GM18502 (cell line): Measurements from ENCODE around the gene UROC1.

ENCODE experiments used
- ATAC-seq: cut with Tn5 transposase; IDR thresholded peaks from one replicate; pipeline ENCODE4 v1.9.1; 2021; ENCODE audit warnings: mild to moderate bottlenecking; ENCODE audit not compliant: unreplicated experiment, poor library complexity

Gene UROC1

DNA sequence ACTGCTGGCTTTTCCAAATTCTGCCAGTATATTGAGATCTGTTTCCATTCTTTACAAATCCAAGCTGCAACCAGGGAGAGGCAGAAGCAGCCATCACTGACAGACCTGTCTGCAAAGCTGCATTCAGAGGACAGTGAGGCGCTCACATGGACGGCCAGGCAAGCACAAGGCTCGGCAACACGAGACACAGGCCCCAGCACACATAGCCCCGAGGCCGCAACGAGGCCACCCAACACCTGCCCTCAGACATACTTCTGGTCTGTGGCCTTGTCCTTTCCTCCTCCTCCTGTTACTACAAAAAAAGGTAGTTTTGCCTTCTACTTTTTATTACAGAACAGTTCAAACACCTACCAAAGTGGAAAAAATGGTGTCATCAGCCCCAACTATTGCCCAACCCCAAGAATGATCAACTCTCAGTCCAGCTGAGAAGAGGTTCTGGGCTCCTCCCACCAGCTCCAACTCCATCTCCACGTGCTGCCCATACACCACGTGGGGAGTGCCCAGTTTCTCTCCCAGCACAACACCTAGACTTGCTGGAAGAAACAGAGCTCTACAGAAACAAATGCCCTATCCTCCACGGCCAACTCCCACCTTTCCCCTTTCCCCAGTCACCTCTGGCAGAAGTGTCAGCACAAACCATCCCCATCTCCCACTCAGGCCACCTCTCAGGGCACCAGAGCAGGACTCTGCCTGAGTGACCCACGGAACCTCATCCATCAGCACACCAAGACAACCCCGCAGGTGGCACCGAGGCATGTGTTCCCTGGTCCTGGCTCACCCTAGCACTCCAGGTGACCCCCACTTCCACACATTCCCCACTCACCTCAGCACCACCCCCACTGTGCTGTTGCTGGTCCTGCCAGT lies 49.3 kb downstream of the UROC1 start:
- ATAC-seq, result no peak

DNA sequence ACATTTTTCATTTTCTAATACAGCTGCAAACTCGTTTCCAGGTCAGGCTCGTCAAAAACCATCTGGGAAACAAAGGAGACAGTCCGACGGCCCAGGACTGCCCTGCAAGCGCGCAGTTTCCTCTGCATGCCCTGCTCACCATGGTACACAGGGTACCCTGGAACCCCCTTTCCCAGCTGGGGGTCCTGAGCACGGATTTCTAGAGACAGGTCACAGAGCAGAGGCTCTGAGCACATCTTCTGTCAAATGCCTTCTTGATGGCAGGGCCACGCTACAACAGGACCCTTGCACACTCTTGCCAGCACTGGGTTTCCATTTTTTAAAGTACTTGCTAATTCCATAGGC lies 50.0 kb downstream of the UROC1 start:
- no peak for ATAC-seq

DNA sequence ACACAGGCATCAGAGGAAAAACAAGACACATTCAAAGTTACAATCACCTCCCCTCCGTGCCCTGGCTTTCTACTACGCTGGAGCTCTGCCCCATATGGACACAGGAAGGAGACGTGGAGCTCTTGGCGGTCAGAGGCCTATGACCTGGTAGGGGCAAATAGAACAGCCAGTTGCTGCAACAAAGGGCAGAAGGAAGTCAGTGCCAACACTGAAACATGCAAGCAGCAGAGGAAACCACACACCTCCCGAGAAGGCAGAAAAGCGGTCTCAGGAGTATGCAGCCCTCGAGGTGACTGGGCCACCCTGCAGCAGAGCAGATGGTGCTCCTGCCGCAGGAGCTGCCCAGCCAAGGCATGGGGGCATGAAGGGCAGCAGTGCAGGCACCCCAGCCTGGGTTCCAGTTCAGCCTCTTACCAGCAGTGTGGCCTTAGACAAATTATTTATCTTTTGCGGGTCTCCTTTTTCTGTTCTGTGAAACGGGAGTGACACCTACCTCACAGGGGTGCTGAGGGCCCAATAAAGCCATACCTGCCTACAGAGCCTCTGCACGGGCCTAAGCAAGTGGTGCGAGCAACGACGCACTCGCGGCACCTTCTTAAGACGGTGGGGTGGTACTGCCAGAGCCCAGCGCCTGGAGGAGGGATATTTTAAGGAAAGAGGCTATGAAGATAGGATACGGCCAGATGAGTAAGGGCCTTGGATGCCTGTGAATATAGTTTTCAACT lies 50.5 kb downstream of the UROC1 start:
- no peak for ATAC-seq

DNA sequence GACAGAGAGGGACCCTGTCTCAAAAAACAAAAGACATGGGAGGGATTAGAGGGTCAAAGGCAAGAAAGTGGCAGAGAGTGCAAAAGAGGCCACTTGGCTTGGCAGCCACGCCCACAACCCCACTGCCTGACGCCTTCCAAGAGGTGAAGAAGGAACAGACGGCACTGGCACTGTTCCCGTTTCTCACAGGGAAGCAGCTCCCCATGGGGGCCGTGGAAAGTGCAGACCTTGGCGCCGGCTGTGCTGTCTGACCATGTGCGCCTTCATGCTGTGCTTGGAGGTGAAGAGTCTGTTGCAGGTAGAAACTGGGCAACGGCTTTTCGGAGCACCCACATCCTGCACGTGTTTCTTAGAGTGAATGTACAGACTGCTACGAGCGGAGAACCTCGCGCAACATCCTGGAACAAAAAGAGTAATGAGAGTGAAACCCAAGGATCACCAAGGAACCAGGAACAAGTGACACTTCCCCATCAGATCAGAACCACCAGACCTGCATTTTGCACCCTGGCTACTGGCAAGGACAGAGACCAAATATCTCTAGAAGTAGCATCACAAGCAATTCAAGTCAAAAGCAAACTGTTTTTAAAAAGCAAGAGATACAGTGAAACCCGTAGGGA lies 51.5 kb downstream of the UROC1 start:
- ATAC-seq, result no peak

DNA sequence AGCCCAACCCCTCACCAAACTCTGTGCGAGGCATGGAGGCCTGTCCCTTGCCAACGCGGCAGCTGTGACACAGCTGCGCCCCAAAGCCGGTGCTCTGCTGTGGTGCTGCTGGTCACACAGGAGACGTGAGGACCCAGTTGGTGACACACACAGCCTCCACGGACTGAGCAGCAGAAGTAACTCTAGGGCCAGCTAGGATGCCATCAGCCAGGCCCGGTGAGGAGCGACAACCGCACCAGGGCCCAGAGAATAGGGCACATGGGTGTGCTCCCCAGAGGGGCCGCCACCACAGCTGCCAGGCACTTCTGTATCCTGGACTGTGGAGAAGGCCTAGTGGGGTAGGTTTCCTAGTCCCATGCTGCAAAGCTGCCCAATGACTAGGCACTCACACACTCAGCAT lies 52.6 kb downstream of the UROC1 start:
- no peak for ATAC-seq

DNA sequence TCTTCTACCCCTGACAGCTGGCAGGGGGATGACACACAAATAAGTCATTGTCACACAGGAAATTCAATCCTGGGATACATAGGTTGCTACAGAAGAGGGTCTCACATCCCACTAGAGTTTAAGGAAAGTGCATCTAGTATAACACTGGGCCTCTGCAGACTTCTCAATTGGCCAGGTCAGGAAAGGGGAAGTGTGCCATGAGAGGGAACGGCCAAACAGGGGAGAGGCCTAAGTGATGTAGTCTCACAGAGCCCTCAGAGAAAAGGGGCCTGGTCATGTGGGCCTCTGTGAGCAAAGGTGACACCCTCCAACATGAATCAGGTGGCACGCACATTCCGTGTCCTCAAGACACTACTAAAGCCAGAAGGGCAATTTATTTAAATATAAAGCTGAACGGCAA lies 53.1 kb downstream of the UROC1 start:
- no peak for ATAC-seq

DNA sequence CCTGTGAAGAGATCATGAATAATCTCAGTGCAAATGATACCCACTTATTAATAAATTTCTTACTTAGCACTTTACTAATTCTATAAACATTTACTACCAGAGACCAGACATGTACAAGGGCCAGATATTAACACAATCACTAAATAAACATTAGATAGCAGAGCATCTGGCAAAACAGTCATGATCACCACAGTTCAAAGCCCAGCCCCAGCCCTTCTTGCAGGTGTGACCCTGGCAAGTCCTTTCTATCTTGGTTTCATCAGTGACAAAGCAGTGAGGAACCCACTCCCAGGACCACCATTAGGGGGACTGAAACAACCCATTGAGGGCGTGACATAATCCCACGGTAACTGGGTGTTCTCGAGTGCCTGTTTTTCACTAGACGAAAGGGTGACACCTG lies 53.5 kb downstream of the UROC1 start:
- ATAC-seq, result no peak

DNA sequence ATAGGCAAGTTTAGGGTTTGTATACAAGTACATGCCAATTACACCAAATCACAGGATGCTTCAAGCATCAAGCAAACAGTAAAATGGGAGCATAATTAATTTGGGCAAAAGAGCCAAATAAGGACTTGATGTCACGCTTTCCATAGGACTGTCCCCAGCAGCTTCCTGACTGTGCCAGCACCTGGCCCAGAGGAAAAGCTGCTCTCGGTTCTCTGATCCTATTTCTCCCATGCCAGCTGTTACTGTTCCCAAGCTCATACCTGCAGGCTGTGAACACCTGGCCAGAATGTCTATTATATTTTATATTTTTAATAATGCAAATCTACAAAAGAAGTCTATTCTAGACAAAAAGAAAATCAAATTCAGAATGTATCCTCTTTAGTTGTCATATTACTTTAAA lies 54.1 kb downstream of the UROC1 start:
- no peak for ATAC-seq

DNA sequence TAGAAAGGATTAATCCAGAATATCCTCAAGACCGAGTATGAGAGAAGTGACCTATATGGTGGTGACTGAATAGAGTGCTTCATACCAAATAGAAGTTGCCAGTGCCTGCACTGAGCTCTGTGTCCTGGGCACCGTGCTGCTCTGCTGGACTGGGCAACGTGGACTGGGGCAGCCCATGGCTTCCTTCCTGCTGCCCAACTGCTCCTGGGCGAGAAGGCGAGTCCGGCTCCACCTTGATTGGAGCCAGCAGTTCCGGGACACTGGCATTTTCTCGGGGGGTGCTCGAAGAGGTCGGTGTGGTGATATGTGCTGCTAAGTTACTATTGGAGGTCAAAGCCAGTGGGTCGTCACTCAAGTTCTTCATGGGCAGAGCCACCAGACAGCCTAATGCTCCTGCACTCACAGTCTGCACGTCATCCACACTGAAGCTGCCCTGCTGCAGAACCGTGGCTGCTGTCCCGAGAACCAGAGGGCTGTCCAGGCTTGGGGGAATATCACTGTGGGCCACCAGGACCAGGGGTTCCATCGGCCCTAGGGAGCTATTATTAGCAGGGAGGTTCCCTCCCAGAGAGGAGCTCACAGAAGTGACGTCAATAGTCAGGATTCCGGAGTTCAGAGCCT lies 56.0 kb downstream of the UROC1 start:
- ATAC-seq, result no peak

DNA sequence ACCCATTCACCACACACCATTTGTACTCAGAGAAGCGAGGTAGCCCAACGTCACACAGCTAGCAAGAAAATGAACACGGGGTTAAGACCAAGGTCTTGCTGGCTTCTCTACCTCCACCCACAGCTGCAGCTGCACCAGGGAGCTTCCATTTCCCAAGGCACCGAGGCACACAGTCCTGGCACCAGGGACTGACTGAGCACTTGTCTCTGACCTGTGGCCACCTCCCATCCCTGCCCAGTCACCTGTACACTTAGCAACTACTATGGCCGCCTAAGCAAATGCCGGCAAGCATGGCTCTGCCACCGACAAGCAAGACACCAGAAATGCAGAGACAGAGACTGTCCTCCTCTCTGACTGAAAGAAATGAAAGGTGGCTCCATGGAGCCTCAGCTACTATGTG lies 57.2 kb downstream of the UROC1 start:
- ATAC-seq, result no peak

DNA sequence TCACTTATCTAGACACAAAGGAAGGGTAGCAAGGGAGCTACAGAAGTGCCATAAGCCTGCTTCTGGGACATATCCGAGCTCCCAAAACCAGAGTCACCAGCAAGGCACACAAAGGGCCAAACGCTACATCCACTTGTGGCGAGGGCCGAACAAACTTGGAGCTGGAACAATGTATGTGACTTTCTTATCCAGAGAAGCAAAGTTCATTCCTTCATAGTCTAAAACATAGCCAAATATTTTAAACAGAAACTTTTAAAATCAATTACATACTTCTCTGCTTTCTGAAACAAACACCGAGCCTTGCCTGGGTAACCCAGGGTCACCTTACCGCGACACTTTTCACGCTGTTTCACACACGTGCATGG lies 57.8 kb downstream of the UROC1 start:
- ATAC-seq, result no peak

DNA sequence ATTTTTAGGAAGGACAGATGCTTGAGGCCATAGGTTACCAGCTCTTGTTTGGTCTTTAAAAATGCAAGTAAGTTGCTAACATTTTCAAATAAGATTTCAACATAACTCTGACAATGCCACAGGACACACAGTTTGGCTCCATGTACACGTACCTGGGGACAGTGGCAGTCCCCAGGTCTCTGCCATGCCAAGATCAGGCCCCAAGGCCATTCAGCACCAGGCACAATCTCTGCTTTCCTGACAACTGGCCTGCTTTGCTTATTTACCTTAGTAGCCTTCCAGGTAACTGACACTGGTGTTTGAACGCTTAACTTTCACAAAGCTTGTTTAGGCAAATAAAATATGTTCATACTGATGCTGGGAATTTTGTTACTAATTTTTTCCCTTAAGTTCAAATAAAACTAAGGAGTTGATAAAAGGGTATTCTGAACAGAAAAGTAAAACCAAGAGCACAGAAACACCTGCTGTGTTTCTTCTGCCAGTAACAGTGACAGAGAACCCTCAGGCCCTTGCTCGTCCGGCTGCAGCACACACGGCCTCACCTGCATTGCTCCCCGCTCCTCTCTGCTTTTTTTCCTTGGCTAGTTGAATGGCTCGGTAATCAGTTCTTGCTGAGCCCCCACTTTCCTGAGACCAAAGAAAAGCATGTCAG lies 58.3 kb downstream of the UROC1 start:
- ATAC-seq, result no peak

DNA sequence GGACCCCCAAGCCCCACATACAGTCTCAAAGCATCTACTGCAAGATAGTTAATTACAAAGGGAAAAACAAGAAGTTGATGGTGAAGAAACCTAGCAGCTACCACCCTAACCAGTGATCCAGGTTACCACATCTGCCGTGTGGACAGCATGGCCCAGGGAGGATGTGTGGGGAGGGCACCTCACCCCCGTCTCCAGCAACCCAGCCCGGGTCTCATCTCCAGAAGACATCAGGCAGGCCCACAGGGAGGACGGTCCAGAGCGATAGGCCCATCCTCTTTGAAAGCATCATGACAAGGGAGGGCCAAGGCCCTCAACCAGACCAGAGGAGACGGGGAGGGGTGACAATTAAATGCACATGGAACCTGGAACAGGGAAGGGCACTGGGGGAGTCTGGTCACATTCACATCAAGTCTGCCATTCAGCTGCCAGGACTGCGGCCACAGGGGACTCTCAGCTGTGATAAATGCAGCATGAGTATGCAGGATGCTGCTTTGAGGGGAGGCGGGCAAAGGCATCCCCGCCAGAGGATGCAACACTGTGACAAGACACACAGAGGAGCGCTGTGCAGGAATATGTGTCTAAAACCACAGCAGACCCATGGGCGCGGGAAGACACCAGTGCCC lies 60.7 kb downstream of the UROC1 start:
- ATAC-seq, result no peak

DNA sequence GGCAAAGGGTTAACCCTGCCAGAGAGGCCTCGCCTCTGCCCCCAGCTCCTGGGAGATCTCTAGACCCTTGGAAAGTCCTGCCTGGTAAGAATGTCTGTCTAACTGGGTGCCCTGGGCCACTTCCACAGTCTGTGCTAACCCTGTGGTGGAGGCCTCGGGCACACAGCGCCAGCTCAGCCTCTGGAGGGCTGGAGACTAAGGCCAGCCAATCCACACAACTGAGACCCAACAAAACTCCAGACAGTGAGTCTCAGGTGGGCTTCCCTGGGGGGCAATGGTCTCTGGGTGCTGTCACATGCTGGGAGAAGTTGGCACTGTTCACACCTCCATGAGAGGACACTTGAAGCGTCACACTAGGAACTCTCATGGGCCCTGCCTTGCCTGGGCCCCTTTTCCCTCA lies 61.4 kb downstream of the UROC1 start:
- no peak for ATAC-seq

DNA sequence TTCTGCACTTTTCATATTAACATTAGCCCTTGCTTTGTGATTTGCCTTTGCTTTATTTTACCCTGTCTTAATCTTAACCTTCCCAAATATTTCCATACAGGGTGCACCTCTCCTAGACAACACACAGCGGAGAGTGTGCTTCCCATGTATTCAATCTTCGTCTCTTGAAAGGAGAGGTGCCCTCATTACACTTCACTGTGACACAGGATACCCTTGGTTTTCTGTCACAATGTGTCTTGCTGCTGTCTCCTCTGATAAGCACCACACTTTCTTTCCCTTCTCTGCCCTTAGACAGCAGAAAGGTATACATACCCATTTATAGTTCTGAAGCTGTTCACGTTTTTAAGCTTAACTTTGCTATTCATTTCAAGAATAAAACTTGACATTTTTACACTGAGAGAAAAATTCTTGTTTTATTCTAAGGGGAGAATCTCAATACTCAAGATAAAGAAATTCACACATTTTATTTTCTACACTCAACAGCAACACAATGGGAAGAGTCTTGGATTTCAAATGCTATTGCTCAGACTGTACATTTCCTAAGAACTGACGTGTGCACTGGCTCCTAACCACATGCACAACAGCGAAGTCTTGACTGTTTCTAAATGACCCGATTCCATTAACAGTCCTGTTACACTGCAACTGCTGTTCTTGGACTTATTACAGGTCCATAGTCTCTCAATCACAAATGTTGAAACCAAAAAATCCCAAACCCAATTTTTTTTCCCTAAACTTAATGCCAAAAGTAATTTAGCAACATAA lies 63.0 kb downstream of the UROC1 start:
- ATAC-seq, result no peak

DNA sequence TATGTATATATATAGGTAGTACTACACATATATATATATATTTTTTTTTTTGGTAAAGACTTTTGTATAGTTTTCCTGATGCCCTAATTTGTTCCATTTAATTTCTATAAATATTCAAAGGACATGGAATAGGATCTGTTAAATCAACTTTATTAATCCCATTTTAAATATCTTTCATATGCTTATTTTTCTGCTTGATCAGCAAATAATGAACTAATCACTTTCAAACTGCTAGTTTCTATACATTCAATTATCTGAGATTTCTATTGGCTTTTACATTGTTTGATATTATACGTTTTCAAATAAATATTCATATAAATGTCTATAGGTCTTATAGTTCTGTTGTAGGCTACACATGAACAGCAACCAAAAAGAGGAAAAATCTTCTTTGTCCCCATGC lies 63.5 kb downstream of the UROC1 start:
- no peak for ATAC-seq

DNA sequence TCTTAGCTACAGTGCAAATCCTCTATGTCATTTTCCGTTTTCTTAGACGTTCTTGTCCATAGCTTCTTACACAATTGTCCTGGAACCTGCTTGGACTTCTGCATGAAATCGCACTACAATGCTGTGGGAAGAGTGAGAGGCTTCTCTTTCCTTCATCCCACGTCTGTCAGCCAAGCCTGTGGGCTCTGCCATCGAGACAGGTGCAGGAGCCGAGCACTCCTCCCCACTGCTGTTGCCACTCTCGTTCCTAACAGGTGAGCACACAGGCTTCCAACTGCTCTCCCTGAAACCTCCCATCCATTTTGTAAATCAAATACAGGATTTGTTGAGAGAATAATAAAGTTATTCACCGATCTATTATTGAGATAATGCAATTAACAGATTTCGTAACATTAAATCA lies 65.4 kb downstream of the UROC1 start:
- no peak for ATAC-seq

DNA sequence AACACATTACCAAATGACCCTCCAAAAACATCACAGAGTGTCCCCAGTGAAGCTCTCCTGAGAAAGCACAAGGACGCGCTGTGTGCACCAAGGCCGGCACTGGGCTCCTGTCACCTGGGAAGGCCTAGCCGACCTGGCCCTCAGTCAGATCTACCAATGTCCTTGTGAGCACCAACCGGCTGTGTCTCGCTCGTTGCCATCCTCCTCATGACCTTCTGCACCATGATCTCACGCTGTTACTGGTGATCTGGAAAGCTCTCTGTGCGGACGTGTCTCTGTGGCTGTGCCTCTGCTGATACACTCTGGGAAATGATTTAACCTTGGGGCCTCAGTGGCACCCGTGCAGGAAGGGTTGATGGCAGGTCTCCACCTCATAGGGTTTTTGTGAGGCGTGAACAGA lies 66.1 kb downstream of the UROC1 start:
- no peak for ATAC-seq

DNA sequence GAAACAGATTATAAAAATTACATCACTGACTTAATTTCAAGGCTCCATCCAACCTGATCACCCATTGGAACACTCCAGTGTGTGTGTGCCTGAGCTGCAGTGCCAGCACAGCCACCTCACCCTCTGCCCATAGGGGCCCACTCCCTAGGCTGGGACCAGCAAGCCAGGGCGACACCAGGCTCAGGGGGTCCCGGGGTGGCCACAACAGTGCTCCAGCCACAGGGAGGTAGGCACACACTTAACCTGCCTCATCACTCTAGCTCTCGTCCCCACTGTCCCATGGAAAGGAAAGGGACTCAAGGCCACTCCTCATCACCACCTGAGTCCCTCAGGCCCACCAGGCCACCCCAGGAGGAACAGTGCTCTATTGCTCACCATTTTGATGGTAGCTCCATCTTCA lies 66.8 kb downstream of the UROC1 start:
- no peak for ATAC-seq

DNA sequence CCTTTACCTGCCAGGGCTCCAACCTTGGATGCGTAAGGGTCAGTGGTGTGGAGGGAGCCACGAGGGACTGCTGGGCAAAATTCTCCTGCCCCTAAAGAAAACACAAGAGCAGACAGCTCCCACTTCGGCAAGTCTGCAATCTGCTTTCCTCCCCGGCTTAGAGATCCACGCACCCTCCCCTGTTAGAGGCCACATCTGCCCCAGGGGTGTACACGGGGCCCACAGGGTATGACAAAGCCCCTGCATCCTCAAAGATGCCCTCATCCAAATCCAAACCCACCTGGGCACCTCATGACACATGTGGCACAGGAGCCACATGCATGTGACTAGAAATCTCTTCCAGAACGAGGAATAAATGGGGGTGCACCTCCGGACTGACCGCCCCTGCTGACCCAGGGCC lies 67.4 kb downstream of the UROC1 start:
- no peak for ATAC-seq
